Measurements from ENCODE around the gene HDAC9.

Gene HDAC9

GRCh38 chr7:18877874-18878273, 382.3 kb downstream of the HDAC9 start:
- Histone ChIP-seq H3K36me3 (ENCODE audit: insufficient read depth, low read length) (no peaks in the 10 kb centered on the region), H3K9me3 (ENCODE audit: control insufficient read depth, insufficient read depth, low read length) (no peaks in the 10 kb centered on the region), H3K9ac (ENCODE audit: low read depth, low read length) (no peak overlapping the region), H3K4me1 (ENCODE audit: insufficient read depth, low read length) (no peaks in the 10 kb centered on the region)

GRCh38 chr7:18886832-18887231, 391.3 kb downstream of the HDAC9 start:
- Histone ChIP-seq H3K9me3 (ENCODE audit: control insufficient read depth, insufficient read depth, low read length) (no peaks in the 10 kb centered on the region), H3K36me3 (ENCODE audit: insufficient read depth, low read length) (no peaks in the 10 kb centered on the region), H3K9ac (ENCODE audit: low read depth, low read length) (no peak overlapping the region), H3K4me1 (ENCODE audit: insufficient read depth, low read length) (no peaks in the 10 kb centered on the region)

GRCh38 chr7:18889436-18889835, 393.9 kb downstream of the HDAC9 start:
- Histone ChIP-seq H3K9ac (ENCODE audit: low read depth, low read length) (no peak overlapping the region), H3K4me1 (ENCODE audit: insufficient read depth, low read length) (no peaks in the 10 kb centered on the region), H3K36me3 (ENCODE audit: insufficient read depth, low read length) (no peaks in the 10 kb centered on the region), H3K9me3 (ENCODE audit: control insufficient read depth, insufficient read depth, low read length) (no peaks in the 10 kb centered on the region)

DNA sequence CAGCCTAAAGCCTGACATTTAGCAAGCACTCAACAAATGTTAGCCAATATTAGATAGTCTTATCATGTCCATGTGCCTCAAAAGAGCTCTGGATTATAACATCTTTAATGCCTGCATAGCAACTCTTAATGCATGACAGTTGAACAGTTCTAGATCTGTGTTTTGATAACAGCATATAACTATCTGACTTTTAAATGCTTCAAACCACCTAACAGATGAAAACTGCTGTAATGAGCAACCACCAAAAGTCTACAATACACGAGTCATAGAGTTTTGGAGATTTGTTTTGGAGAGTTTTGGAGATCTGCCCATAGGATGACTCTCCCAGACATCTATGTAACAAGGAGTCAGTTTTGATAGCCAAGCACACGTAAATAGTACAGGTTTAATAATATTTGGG, 394.6 kb downstream of the HDAC9 start:
- Histone ChIP-seq H3K9me3 (ENCODE audit: control insufficient read depth, insufficient read depth, low read length) (no peaks in the 10 kb centered on the region), H3K36me3 (ENCODE audit: insufficient read depth, low read length) (no peaks in the 10 kb centered on the region), H3K4me1 (ENCODE audit: insufficient read depth, low read length) (no peaks in the 10 kb centered on the region), H3K9ac (ENCODE audit: low read depth, low read length) (no peak overlapping the region)

DNA sequence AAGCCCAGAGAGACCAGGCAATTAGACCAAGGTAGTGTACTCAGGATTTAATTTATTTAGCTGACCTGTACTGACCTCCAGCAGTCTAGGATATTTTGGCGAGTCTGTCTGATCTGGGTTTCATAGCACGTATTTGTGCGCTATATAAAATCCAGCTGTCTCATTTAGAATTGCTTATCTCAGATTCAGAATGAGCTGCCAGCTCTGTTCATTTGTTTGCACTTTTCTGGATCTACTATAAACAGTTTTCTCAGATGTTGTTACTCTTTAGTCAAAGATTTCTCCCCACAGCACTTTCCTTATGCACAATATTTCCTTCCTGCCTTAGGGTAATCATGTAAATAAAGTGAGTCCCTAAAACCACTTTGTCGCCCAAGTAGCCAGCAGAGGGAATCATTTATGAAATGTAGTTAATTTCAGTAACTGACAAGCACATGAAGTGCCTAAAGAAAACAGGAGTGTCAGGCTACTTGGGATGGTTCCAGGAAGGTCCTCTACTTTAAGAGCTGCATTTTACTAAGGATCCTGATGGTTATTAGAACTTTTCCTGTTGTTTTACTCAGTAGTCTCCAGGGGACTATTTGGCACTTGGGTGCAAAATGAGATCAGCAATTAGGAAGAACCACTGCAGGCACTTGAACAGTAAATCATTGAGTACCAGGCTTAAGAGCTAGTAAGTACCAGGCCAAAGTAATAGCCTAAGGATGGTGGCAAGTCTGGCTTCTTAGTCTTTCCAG, 395.5 kb downstream of the HDAC9 start:
- Histone ChIP-seq H3K36me3 (ENCODE audit: insufficient read depth, low read length) (no peaks in the 10 kb centered on the region), H3K4me1 (ENCODE audit: insufficient read depth, low read length) (peaks cover 7% of the 10 kb centered on the region), H3K9ac (ENCODE audit: low read depth, low read length) (no peak overlapping the region), H3K9me3 (ENCODE audit: control insufficient read depth, insufficient read depth, low read length) (no peaks in the 10 kb centered on the region)

DNA sequence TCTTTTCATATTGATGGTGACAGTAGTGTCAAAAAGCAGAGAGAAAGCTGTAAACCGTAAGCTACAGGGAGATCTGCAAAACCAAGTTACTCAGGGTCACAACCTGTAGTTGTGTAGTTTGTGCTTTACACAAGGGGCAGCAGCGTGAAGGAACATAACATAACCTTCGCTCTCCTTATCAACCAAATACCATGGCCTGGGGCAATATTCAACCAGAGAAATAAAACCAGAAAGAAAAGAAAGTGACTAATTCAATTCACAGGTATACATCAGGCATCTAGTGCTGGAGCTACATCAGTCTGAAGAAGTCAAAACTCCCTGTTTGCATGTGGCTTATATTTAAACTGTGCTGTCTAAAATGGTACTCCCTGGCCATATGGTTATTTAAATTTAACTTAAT, 397.6 kb downstream of the HDAC9 start:
- Histone ChIP-seq H3K36me3 (ENCODE audit: insufficient read depth, low read length) (no peaks in the 10 kb centered on the region), H3K9ac (ENCODE audit: low read depth, low read length) (no peak overlapping the region), H3K9me3 (ENCODE audit: control insufficient read depth, insufficient read depth, low read length) (no peaks in the 10 kb centered on the region), H3K4me1 (ENCODE audit: insufficient read depth, low read length) (peaks cover 13% of the 10 kb centered on the region)

- Histone ChIP-seq H3K9ac (ENCODE audit: low read depth, low read length) (no peak overlapping the region), H3K4me1 (ENCODE audit: insufficient read depth, low read length) (peaks cover 13% of the 10 kb centered on the region), H3K9me3 (ENCODE audit: control insufficient read depth, insufficient read depth, low read length) (no peaks in the 10 kb centered on the region), H3K36me3 (ENCODE audit: insufficient read depth, low read length) (no peaks in the 10 kb centered on the region)
These were observed 398.6 kb downstream of the HDAC9 start for GRCh38 chr7:18894155-18894554.

GRCh38 chr7:18895456-18895855, 399.9 kb downstream of the HDAC9 start:
- H3K9me3 ChIP-seq (ENCODE audit: control insufficient read depth, insufficient read depth, low read length), result no peaks in the 10 kb centered on the region
- H3K36me3 ChIP-seq (ENCODE audit: insufficient read depth, low read length), result no peaks in the 10 kb centered on the region
- H3K9ac ChIP-seq (ENCODE audit: low read depth, low read length), result no peak overlapping the region
- H3K4me1 ChIP-seq (ENCODE audit: insufficient read depth, low read length), result peaks cover 13% of the 10 kb centered on the region

GRCh38 chr7:18896343-18896975, 400.9 kb downstream of the HDAC9 start:
- H3K4me1 ChIP-seq (ENCODE audit: insufficient read depth, low read length), result peaks cover 13% of the 10 kb centered on the region
- H3K9me3 ChIP-seq (ENCODE audit: control insufficient read depth, insufficient read depth, low read length), result no peaks in the 10 kb centered on the region
- H3K9ac ChIP-seq (ENCODE audit: low read depth, low read length), result no peak overlapping the region
- no peaks in the 10 kb centered on the region for H3K36me3 ChIP-seq (ENCODE audit: insufficient read depth, low read length)

GRCh38 chr7:18900236-18900635, 404.7 kb downstream of the HDAC9 start:
- Histone ChIP-seq H3K36me3 (ENCODE audit: insufficient read depth, low read length) (no peaks in the 10 kb centered on the region), H3K4me1 (ENCODE audit: insufficient read depth, low read length) (peaks cover 13% of the 10 kb centered on the region), H3K9me3 (ENCODE audit: control insufficient read depth, insufficient read depth, low read length) (no peaks in the 10 kb centered on the region), H3K9ac (ENCODE audit: low read depth, low read length) (no peak overlapping the region)

GRCh38 chr7:18900803-18901202, 405.3 kb downstream of the HDAC9 start:
- Histone ChIP-seq H3K36me3 (ENCODE audit: insufficient read depth, low read length) (no peaks in the 10 kb centered on the region), H3K4me1 (ENCODE audit: insufficient read depth, low read length) (0 out of 2 replicates have a peak, but pooled peaks cover 8% of the 10 kb centered on the region), H3K9me3 (ENCODE audit: control insufficient read depth, insufficient read depth, low read length) (no peaks in the 10 kb centered on the region), H3K9ac (ENCODE audit: low read depth, low read length) (no peak overlapping the region)

DNA sequence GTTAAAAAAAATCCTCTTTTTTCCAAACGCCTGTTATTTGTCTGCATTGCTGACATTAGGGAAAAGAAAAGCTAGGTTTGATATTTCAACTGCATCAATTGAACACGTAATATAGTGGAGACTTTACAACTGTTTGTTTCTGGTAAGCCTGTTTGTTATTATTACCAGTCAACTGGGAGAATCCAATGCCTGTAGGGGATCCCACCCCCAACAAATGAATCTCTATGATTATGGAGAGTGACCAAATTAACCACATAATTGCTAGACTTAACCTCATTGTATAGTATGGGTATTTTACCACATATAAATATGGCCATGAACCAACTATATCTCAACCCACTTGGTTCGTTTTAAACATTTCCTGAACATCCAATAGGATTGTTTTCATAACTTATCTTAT, 405.8 kb downstream of the HDAC9 start:
- no peaks in the 10 kb centered on the region for H3K9me3 ChIP-seq (ENCODE audit: control insufficient read depth, insufficient read depth, low read length)
- no peak overlapping the region for H3K9ac ChIP-seq (ENCODE audit: low read depth, low read length)
- H3K36me3 ChIP-seq (ENCODE audit: insufficient read depth, low read length), result no peaks in the 10 kb centered on the region
- 0 out of 2 replicates have a peak, but pooled peaks cover 5% of the 10 kb centered on the region for H3K4me1 ChIP-seq (ENCODE audit: insufficient read depth, low read length)

GRCh38 chr7:18901982-18902421, 406.5 kb downstream of the HDAC9 start:
- Histone ChIP-seq H3K9ac (ENCODE audit: low read depth, low read length) (no peak overlapping the region), H3K4me1 (ENCODE audit: insufficient read depth, low read length) (no peaks in the 10 kb centered on the region), H3K9me3 (ENCODE audit: control insufficient read depth, insufficient read depth, low read length) (no peaks in the 10 kb centered on the region), H3K36me3 (ENCODE audit: insufficient read depth, low read length) (no peaks in the 10 kb centered on the region)

GRCh38 chr7:18902892-18903291, 407.3 kb downstream of the HDAC9 start:
- H3K9me3 ChIP-seq (ENCODE audit: control insufficient read depth, insufficient read depth, low read length), result no peaks in the 10 kb centered on the region
- H3K36me3 ChIP-seq (ENCODE audit: insufficient read depth, low read length), result no peaks in the 10 kb centered on the region
- no peak overlapping the region for H3K9ac ChIP-seq (ENCODE audit: low read depth, low read length)
- no peaks in the 10 kb centered on the region for H3K4me1 ChIP-seq (ENCODE audit: insufficient read depth, low read length)

DNA sequence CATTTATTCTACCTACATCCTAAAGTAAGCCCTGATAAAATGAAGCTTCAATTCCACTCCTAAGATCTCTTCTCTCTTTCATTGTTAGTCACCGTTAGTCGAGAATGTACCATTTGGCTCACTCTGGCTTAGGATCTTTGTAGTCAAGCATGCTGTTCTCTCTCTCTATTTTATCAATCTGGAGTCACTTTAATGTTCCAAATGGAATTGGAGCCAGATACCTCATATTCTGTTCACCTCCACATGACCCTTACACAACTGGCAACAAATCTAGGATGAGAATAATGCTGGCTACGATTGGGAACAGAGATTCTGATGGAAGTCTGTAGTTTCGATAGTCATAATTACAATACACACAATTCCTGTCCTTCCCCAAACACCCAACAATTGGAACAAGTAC, 408.1 kb downstream of the HDAC9 start:
- H3K9me3 ChIP-seq (ENCODE audit: control insufficient read depth, insufficient read depth, low read length), result no peaks in the 10 kb centered on the region
- H3K9ac ChIP-seq (ENCODE audit: low read depth, low read length), result no peak overlapping the region
- no peaks in the 10 kb centered on the region for H3K4me1 ChIP-seq (ENCODE audit: insufficient read depth, low read length)
- H3K36me3 ChIP-seq (ENCODE audit: insufficient read depth, low read length), result no peaks in the 10 kb centered on the region
